HFF-Myc (cell line): ENCODE results near the gene ZBTB17.

Experiments
- DNase-seq: peaks from one replicate; pipeline ENCODE4 v3.0.0-alpha.2; 2011; ENCODE audit warnings: low read depth; ENCODE audit errors: extremely low read depth
- H3K4me3 ChIP-seq: replicated peaks from 2 replicates; pipeline ENCODE4 v1.5.1; 2011; ENCODE audit warnings: low read depth, mild to moderate bottlenecking, control low read depth, low read length
- CTCF ChIP-seq: IDR thresholded peaks from 2 replicates; pipeline ENCODE4 v1.5.1; 2012; ENCODE audit warnings: mild to moderate bottlenecking, low read depth, low read length, control low read depth; ENCODE audit errors: missing control alignments

The ZBTB17 gene

GRCh38 chr1:15941899-15942660 lies 33.8 kb downstream of the ZBTB17 start:
- no peak for TF ChIP-seq CTCF
- H3K4me3 ChIP-seq, result no peak overlapping the region
- no peak for DNase-seq

- no peak for DNase-seq
Measured at GRCh38 chr1:15941044-15941840, 34.7 kb downstream of the ZBTB17 start.

GRCh38 chr1:15940110-15941043 lies 35.5 kb downstream of the ZBTB17 start:
- TF ChIP-seq CTCF, result no peak
- H3K4me3 ChIP-seq, result no peak overlapping the region
- DNase-seq, result no peak

More at GRCh38 chr1:15941044-15941840, 34.7 kb downstream of the ZBTB17 start:
- no peak overlapping the region for H3K4me3 ChIP-seq
- TF ChIP-seq CTCF, result no peak

GRCh38 chr1:15939181-15940109 lies 36.5 kb downstream of the ZBTB17 start:
- DNase-seq, result no peak
- no peak overlapping the region for H3K4me3 ChIP-seq
- TF ChIP-seq CTCF, result no peak

- no peak overlapping the region for H3K4me3 ChIP-seq
- no peak for TF ChIP-seq CTCF
- DNase-seq, result no peak
Measured at GRCh38 chr1:15938628-15939161, 37.2 kb downstream of the ZBTB17 start.
